MM.1S (cell line): ENCODE measurements around the gene PYCR2.

Experiments
- EZH2 ChIP-seq: fragments of 300-600 bp; sonication (generic); optimal IDR thresholded peaks from 2 replicates; pipeline ENCODE3; 2017; ENCODE audit warnings: low read depth, mild to moderate bottlenecking, antibody characterized with exemption, low read length, mixed read lengths
- TF ChIP-seq, protein P1 (sequence below): fragments of 300-600 bp; sonication (generic); IDR thresholded peaks from 2 replicates; pipeline ENCODE4 v1.5.1; 2016; ENCODE audit warnings: antibody characterized with exemption, low read length, mixed read lengths

DNA sequence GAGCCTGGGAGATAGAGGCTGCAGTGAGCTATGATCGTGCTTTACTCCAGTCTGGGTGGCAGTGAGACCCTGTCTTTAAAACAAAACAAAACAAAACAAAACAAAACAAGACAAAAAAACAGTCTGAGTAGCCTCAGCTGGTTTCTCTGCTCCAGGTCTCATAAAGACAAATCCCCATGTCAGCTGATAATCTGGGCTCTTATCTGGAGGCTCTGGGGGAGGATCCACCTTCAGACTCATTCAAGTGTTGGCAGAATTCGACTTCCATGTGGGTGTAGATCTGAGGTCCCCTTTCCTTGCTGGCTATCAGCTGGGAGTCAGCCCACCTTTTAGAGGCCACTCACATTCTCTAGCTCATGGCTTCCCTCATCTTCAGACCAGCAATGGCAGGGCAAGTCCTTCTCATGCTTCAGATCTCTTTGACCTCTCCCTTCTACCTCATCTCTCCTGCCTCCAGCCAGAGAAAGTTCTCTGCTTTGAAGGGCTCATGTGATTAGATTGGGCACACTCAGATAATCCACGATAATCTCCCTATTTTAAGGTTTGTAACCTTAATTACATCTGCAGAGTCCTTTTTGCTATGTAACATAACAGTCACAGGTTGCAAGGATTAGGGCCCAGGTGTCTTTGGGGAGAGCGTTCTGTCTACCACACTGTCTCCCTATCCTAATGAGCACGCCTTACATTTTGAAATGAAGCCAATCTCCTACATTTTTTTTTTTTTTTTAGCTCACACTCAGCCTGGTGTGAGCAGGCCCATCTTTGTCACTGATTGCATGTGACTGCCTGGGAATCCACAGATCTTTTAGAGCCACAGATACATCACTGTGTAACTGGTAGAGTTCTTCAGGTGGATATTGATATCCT is 7.5 kb upstream of the PYCR2 start:
- no peak for TF ChIP-seq EZH2
- TF ChIP-seq, protein P1, sequence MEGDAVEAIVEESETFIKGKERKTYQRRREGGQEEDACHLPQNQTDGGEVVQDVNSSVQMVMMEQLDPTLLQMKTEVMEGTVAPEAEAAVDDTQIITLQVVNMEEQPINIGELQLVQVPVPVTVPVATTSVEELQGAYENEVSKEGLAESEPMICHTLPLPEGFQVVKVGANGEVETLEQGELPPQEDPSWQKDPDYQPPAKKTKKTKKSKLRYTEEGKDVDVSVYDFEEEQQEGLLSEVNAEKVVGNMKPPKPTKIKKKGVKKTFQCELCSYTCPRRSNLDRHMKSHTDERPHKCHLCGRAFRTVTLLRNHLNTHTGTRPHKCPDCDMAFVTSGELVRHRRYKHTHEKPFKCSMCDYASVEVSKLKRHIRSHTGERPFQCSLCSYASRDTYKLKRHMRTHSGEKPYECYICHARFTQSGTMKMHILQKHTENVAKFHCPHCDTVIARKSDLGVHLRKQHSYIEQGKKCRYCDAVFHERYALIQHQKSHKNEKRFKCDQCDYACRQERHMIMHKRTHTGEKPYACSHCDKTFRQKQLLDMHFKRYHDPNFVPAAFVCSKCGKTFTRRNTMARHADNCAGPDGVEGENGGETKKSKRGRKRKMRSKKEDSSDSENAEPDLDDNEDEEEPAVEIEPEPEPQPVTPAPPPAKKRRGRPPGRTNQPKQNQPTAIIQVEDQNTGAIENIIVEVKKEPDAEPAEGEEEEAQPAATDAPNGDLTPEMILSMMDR, result no peak
